GM12872 (cell line): ENCODE results near the gene NXPH4.

ENCODE experiments used
- CTCF ChIP-seq: IDR thresholded peaks from 3 replicates; pipeline ENCODE4 v1.5.1; 2011; ENCODE audit warnings: low read depth, mild to moderate bottlenecking, low read length, moderate library complexity; ENCODE audit not compliant: insufficient read depth

The NXPH4 gene

GRCh38 chr12:57225680-57226210 lies 9.2 kb downstream of the NXPH4 start:
- TF ChIP-seq CTCF = no peak

GRCh38 chr12:57226588-57227314 lies 10.2 kb downstream of the NXPH4 start:
- TF ChIP-seq CTCF = no peak

- TF ChIP-seq CTCF = no peak
These were observed 10.9 kb downstream of the NXPH4 start for GRCh38 chr12:57227315-57228115.

GRCh38 chr12:57229046-57229633 lies 12.5 kb downstream of the NXPH4 start:
- no peak for TF ChIP-seq CTCF

GRCh38 chr12:57229634-57230380 lies 13.2 kb downstream of the NXPH4 start, which contains the start of gene SHMT2:
SHMT2 (plus strand) TSS chr12:57229711; CDS start chr12:57229779, 68 bp downstream.
- TF ChIP-seq CTCF = no peak

- no peak for TF ChIP-seq CTCF
These were observed 14.0 kb downstream of the NXPH4 start for GRCh38 chr12:57230381-57231155.
